Keratinocyte (primary cell): ENCODE results near the gene MCOLN2. TPM values are rescaled to one million over a fixed set of nuclear protein-coding genes. Genes with fewer than 3 reads are reported as not detected.

Experiments
- DNase-seq: peaks from one replicate; pipeline ENCODE4 v3.0.0-alpha.2; 2011; ENCODE audit warnings: low read depth, missing footprints, low spot score
- FAIRE-seq: peaks from 2 replicates; lab custom pipeline; 2011; peaks lifted over from hg19 to GRCh38; lab: Jason Lieb, UNC
- H2AFZ ChIP-seq: 2 replicates; pipeline ENCODE4 v1.6.0; 2012; ENCODE audit warnings: low read length, control low read depth, inconsistent platforms; ENCODE audit not compliant: control insufficient read depth
- H3K27ac ChIP-seq: 2 replicates; pipeline ENCODE4 v1.5.1; 2011; ENCODE audit warnings: low read length; ENCODE audit not compliant: control insufficient read depth, insufficient read depth
- H3K27me3 ChIP-seq: 3 replicates; pipeline ENCODE4 v1.6.0; 2011; ENCODE audit warnings: low read length; ENCODE audit not compliant: control insufficient read depth, insufficient read depth; ENCODE audit errors: extremely low read depth
- H3K36me3 ChIP-seq, 2 experiments: 2 replicates in 1 of 2; 3 replicates in 1 of 2; pipeline ENCODE4 v1.5.1; 2011; ENCODE audit warnings: low read length in 2 of 2, mild to moderate bottlenecking in 1 of 2; ENCODE audit not compliant: control insufficient read depth in 2 of 2, insufficient read depth in 2 of 2; ENCODE audit errors: extremely low read depth in 1 of 2
- H3K4me1 ChIP-seq: 3 replicates; pipeline ENCODE4 v1.5.1; 2011; ENCODE audit warnings: low read length; ENCODE audit not compliant: control insufficient read depth, insufficient read depth; ENCODE audit errors: extremely low read depth
- H3K4me2 ChIP-seq: 3 replicates; pipeline ENCODE4 v1.6.0; 2011; ENCODE audit warnings: low read depth, low read length; ENCODE audit not compliant: control insufficient read depth, insufficient read depth; ENCODE audit errors: extremely low read depth
- H3K4me3 ChIP-seq, 3 experiments: fragments of 200-600 bp in 1 of 3; sonication (generic) in 1 of 3; 2 replicates in 2 of 3; 3 replicates in 1 of 3; pipeline ENCODE4 v1.5.1; 2011 to 2016; ENCODE audit warnings: low read length in 3 of 3, mild to moderate bottlenecking in 3 of 3, control low read depth in 2 of 3, inconsistent platforms in 1 of 3, low read depth in 1 of 3, mixed read lengths in 1 of 3, mixed run types in 1 of 3, moderate library complexity in 1 of 3; ENCODE audit not compliant: control insufficient read depth in 2 of 3, insufficient read depth in 2 of 3; ENCODE audit errors: extremely low read depth in 1 of 3
- H3K79me2 ChIP-seq: 2 replicates; pipeline ENCODE4 v1.6.0; 2012; ENCODE audit warnings: low read length; ENCODE audit not compliant: control insufficient read depth, insufficient read depth
- H3K9ac ChIP-seq: 3 replicates; pipeline ENCODE4 v1.6.0; 2011; ENCODE audit warnings: low read length; ENCODE audit not compliant: control insufficient read depth, insufficient read depth; ENCODE audit errors: extremely low read depth
- H3K9me1 ChIP-seq: 3 replicates; pipeline ENCODE4 v1.6.0; 2011; ENCODE audit warnings: low read length; ENCODE audit not compliant: control insufficient read depth, insufficient read depth; ENCODE audit errors: extremely low read depth
- H3K9me3 ChIP-seq: 2 replicates; pipeline ENCODE4 v1.5.1; 2012; ENCODE audit warnings: low read depth, low read length; ENCODE audit not compliant: control insufficient read depth
- H4K20me1 ChIP-seq: 3 replicates; pipeline ENCODE4 v1.6.0; 2011; ENCODE audit warnings: low read length; ENCODE audit not compliant: control insufficient read depth, insufficient read depth; ENCODE audit errors: extremely low read depth
- CTCF ChIP-seq, 3 experiments: IDR thresholded peaks in 1 of 3; conservative IDR thresholded peaks in 1 of 3; optimal IDR thresholded peaks in 1 of 3; 2 replicates in 2 of 3; 3 replicates in 1 of 3; pipeline versions ENCODE3 to v1.5.1; 2011; ENCODE audit warnings: low read length in 3 of 3, mild to moderate bottlenecking in 3 of 3, moderate library complexity in 2 of 3, control low read depth in 1 of 3, inconsistent platforms in 1 of 3; ENCODE audit not compliant: insufficient read depth in 2 of 3; ENCODE audit errors: extremely low read depth in 1 of 3
- EZH2 ChIP-seq: IDR thresholded peaks from one replicate; pipeline ENCODE4 v1.6.1; 2012; ENCODE audit warnings: inconsistent platforms, mild to moderate bottlenecking, low read length, moderate library complexity
- dilution Hi-C: fragments of 300-500 bp; cut with MboI; formaldehyde crosslinking; loops from one replicate; pipeline ENCODE4 v1.7.0; 2020; ENCODE audit warnings: low sequenced_read_pairs; ENCODE audit not compliant: extremely low pct_ligation_motif_present
- polyA plus RNA-seq, 5 experiments: library from polyadenylated mRNA; depleted of rRNA in 3 of 5; stranded (reverse) in 3 of 5; stranded (forward) in 1 of 5; unstranded in 1 of 5; fragments of >200 nt; gene quantifications; 1 replicate in 1 of 5; 2 replicates in 3 of 5; 3 replicates in 1 of 5; pipeline versions ENCODE4 v1.2.1 to v1.2.3, GENCODE V29; 2011 to 2012; ENCODE audit warnings: missing spikeins in 2 of 5, low read depth in 1 of 5, low replicate concordance in 1 of 5

The MCOLN2 gene
- polyA plus RNA-seq, 1 donor (not counting 4 experiments of a cell fraction or from before 2014, with no cell fraction given): 0.14 TPM

GRCh38 chr1:84959294-84959693 lies 37.6 kb downstream of the MCOLN2 start:
- H3K4me3 ChIP-seq: no peak overlapping the region
- H3K79me2 ChIP-seq: no peaks in the 10 kb centered on the region
- no peaks in the 10 kb centered on the region for H3K27me3 ChIP-seq
- FAIRE-seq (no peak), DNase-seq (no peak)
- dilution Hi-C loops: no loop called here
- H4K20me1 ChIP-seq: no peaks in the 10 kb centered on the region
- no peaks in the 10 kb centered on the region for H3K9me1 ChIP-seq
- H3K4me2 ChIP-seq: no peak overlapping the region
- H3K9ac ChIP-seq: no peak overlapping the region
- no peaks in the 10 kb centered on the region for H3K4me1 ChIP-seq
- no peaks in the 10 kb centered on the region for H3K9me3 ChIP-seq
- H3K36me3 ChIP-seq: no peaks in the 10 kb centered on the region
- no peak overlapping the region for H3K27ac ChIP-seq
- H2AFZ ChIP-seq: no peak overlapping the region
- TF ChIP-seq EZH2 (no peak), CTCF (optimal IDR thresholded peaks at IDR 0.05 in 1 of 3, IDR thresholded peaks at IDR 0.05 in 1 of 3, conservative IDR thresholded peaks at IDR 0.05 in 1 of 3; ENCODE audit: extremely low read depth in 1 of 3, insufficient read depth in 2 of 3, low read length in 3 of 3) (no peak)

GRCh38 chr1:84957966-84958365 lies 38.9 kb downstream of the MCOLN2 start:
- dilution Hi-C loops: no loop called here
- no peak overlapping the region for H3K4me2 ChIP-seq
- no peak overlapping the region for H3K4me3 ChIP-seq
- H2AFZ ChIP-seq: no peak overlapping the region
- H4K20me1 ChIP-seq: no peaks in the 10 kb centered on the region
- no peak for FAIRE-seq
- H3K27ac ChIP-seq: no peak overlapping the region
- H3K79me2 ChIP-seq: no peaks in the 10 kb centered on the region
- H3K9me1 ChIP-seq: no peaks in the 10 kb centered on the region
- no peak overlapping the region for H3K9ac ChIP-seq
- no peaks in the 10 kb centered on the region for H3K36me3 ChIP-seq
- H3K27me3 ChIP-seq: no peaks in the 10 kb centered on the region
- no peaks in the 10 kb centered on the region for H3K9me3 ChIP-seq
- no peak for DNase-seq
- TF ChIP-seq EZH2 (no peak), CTCF (optimal IDR thresholded peaks at IDR 0.05 in 1 of 3, IDR thresholded peaks at IDR 0.05 in 1 of 3, conservative IDR thresholded peaks at IDR 0.05 in 1 of 3; ENCODE audit: extremely low read depth in 1 of 3, insufficient read depth in 2 of 3, low read length in 3 of 3) (no peak)
- H3K4me1 ChIP-seq: no peaks in the 10 kb centered on the region
